ENCODE measurements around the gene ATG10.
"Not testable (repeated sequence)": the region's sequence is repeated elsewhere in the genome, so short reads cannot be mapped to it uniquely, and the experiment has no call there.

GRCh38 chr5:81983148-81983547 is 11.3 kb downstream of the ATG10 start:
- TF ChIP-seq POLR2A, POLR2AphosphoS5 (IDR thresholded peaks at IDR 0.05): not testable (repeated sequence)
- TF ChIP-seq, protein P1, sequence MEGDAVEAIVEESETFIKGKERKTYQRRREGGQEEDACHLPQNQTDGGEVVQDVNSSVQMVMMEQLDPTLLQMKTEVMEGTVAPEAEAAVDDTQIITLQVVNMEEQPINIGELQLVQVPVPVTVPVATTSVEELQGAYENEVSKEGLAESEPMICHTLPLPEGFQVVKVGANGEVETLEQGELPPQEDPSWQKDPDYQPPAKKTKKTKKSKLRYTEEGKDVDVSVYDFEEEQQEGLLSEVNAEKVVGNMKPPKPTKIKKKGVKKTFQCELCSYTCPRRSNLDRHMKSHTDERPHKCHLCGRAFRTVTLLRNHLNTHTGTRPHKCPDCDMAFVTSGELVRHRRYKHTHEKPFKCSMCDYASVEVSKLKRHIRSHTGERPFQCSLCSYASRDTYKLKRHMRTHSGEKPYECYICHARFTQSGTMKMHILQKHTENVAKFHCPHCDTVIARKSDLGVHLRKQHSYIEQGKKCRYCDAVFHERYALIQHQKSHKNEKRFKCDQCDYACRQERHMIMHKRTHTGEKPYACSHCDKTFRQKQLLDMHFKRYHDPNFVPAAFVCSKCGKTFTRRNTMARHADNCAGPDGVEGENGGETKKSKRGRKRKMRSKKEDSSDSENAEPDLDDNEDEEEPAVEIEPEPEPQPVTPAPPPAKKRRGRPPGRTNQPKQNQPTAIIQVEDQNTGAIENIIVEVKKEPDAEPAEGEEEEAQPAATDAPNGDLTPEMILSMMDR (IDR thresholded peaks at IDR 0.05), result not testable (repeated sequence)

Data from suprapubic skin (tissue), 4 donors.